NCI-H510A (cell line): Measurements from ENCODE around the gene FGFRL1.
"Not testable (repeated sequence)": the region's sequence is repeated elsewhere in the genome, so short reads cannot be mapped to it uniquely, and the experiment has no call there.

Source experiments
- DNase-seq: peaks from one replicate; lab custom pipeline; 2025; lab: John Stamatoyannopoulos, UW

Gene FGFRL1

GRCh38 chr4:992297-993110 lies 18.9 kb upstream of the FGFRL1 start:
- no peak for DNase-seq

- DNase-seq = no peak
These were observed 18.1 kb upstream of the FGFRL1 start, which contains the start of gene SLC26A1 for GRCh38 chr4:993111-994029. Gene SLC26A1, minus strand, starts transcription at chr4:993404. Its CDS starts 1,701 bp downstream, at chr4:991703.

GRCh38 chr4:995311-996026 lies 16.0 kb upstream of the FGFRL1 start:
- no peak for DNase-seq

GRCh38 chr4:996030-996996 lies 15.1 kb upstream of the FGFRL1 start:
- DNase-seq = no peak

- no peak for DNase-seq
These were observed 14.4 kb upstream of the FGFRL1 start for GRCh38 chr4:996997-997374.

GRCh38 chr4:997375-998071 lies 13.9 kb upstream of the FGFRL1 start:
- DNase-seq = no peak

- no peak for DNase-seq
These were observed 13.2 kb upstream of the FGFRL1 start for GRCh38 chr4:998096-998691.

- not testable (repeated sequence) for DNase-seq
These were observed 12.1 kb upstream of the FGFRL1 start for GRCh38 chr4:999240-999863.

GRCh38 chr4:999882-1000425 lies 11.5 kb upstream of the FGFRL1 start:
- DNase-seq = no peak

- no peak for DNase-seq
These were observed 10.7 kb upstream of the FGFRL1 start for GRCh38 chr4:1000686-1001260.

GRCh38 chr4:1001561-1002130 lies 9.8 kb upstream of the FGFRL1 start:
- DNase-seq = no peak

- DNase-seq = no peak
These were observed 9.2 kb upstream of the FGFRL1 start for GRCh38 chr4:1002131-1002630.

- no peak for DNase-seq
These were observed 8.7 kb upstream of the FGFRL1 start for GRCh38 chr4:1002631-1003251.

GRCh38 chr4:1003271-1004070 lies 8.0 kb upstream of the FGFRL1 start:
- DNase-seq = no peak

GRCh38 chr4:1004071-1004418 lies 7.4 kb upstream of the FGFRL1 start:
- DNase-seq = no peak

- no peak for DNase-seq
These were observed 6.6 kb upstream of the FGFRL1 start for GRCh38 chr4:1004557-1005485.
